K562 (cell line): ENCODE measurements around the gene ADPRHL1. TPM values are rescaled to one million over a fixed set of nuclear protein-coding genes. Genes with fewer than 3 reads are reported as not detected.
A peak's percentile ranks its signal among the peaks of the same experiment; 100 is the strongest.

Experiments used
- ARID2 ChIP-seq: fragments of 450-650 bp; IDR thresholded peaks from 2 replicates; pipeline ENCODE4 v1.6.1; 2017; ENCODE audit warnings: antibody characterized with exemption, mild to moderate bottlenecking
- CREM ChIP-seq: IDR thresholded peaks from 2 replicates; pipeline ENCODE4 v1.6.1; 2014; ENCODE audit warnings: antibody characterized with exemption, low read depth
- GTF2A2 ChIP-seq: IDR thresholded peaks from 2 replicates; pipeline ENCODE4 v1.6.1; 2016; ENCODE audit warnings: mild to moderate bottlenecking, missing genetic modification characterization, missing compliant biosample characterization
- HDAC2 ChIP-seq: fragments of 450-650 bp; IDR thresholded peaks from 2 replicates; pipeline ENCODE4 v1.6.1; 2016; ENCODE audit warnings: mild to moderate bottlenecking
- MAFF ChIP-seq: IDR thresholded peaks from 2 replicates; pipeline ENCODE4 v1.6.1; 2012; ENCODE audit warnings: low read length, improper control_type of control experiment
- MCM2 ChIP-seq: fragments of 450-650 bp; IDR thresholded peaks from 2 replicates; pipeline ENCODE4 v1.6.1; 2017; ENCODE audit warnings: low read depth, mild to moderate bottlenecking
- MECOM ChIP-seq: fragments of 250-450 bp; sonication (Bioruptor Pico); IDR thresholded peaks from 2 replicates; pipeline ENCODE4 v1.8.0; 2022; ENCODE audit warnings: inconsistent platforms
- MED1 ChIP-seq: sonication (generic); formaldehyde crosslinking; IDR thresholded peaks from 2 replicates; pipeline ENCODE4 v1.8.1; 2023; ENCODE audit warnings: missing genetic modification reagents, borderline replicate concordance
- PCBP2 ChIP-seq: fragments of 200-400 bp; formaldehyde crosslinking; IDR thresholded peaks from 2 replicates; pipeline ENCODE4 v1.6.1; 2018; ENCODE audit warnings: low read length, low read depth, mild to moderate bottlenecking, moderate library complexity; ENCODE audit not compliant: poor library complexity, severe bottlenecking
- PTBP1 ChIP-seq: fragments of 200-400 bp; formaldehyde crosslinking; IDR thresholded peaks from 2 replicates; pipeline ENCODE4 v1.6.1; 2017; ENCODE audit warnings: low read depth, low read length
- RHOXF2B ChIP-seq: fragments of 250-450 bp; sonication (Bioruptor Pico); conservative IDR thresholded peaks from 2 replicates; pipeline ENCODE4 v1.5.1; 2021
- TGIF2 ChIP-seq: sonication (generic); formaldehyde crosslinking; IDR thresholded peaks from 2 replicates; pipeline ENCODE4 v1.8.1; 2022; ENCODE audit warnings: mild to moderate bottlenecking, missing genetic modification reagents, moderate library complexity
- U2AF1 ChIP-seq: fragments of 200-400 bp; formaldehyde crosslinking; optimal IDR thresholded peaks from 2 replicates; pipeline ENCODE3; 2017; ENCODE audit warnings: mild to moderate bottlenecking, low read depth, low read length, moderate library complexity
- ZBTB7A ChIP-seq: IDR thresholded peaks from 2 replicates; pipeline ENCODE4 v1.6.1; 2011; ENCODE audit warnings: low read depth, mild to moderate bottlenecking, low read length, moderate library complexity, borderline replicate concordance; ENCODE audit not compliant: control insufficient read depth
- ZNF197 ChIP-seq: fragments of 200-800 bp; sonication (Bioruptor generic); IDR thresholded peaks from 2 replicates; pipeline ENCODE4 v1.6.1; 2016; ENCODE audit warnings: low read depth, missing genetic modification characterization, missing compliant biosample characterization
- ZZZ3 ChIP-seq: fragments of 450-650 bp; IDR thresholded peaks from 2 replicates; pipeline ENCODE4 v1.6.1; 2016; ENCODE audit warnings: antibody characterized with exemption, mild to moderate bottlenecking, moderate library complexity
- polyA plus RNA-seq, 8 experiments: library from polyadenylated mRNA; depleted of rRNA in 4 of 8; stranded (reverse) in 5 of 8; unstranded in 3 of 8; fragments of >200 nt; fragmentation: Nextera tagmentation in 2 of 8; fragmentation: Illumina TruSeq in 1 of 8; extraction: Ambion mirVana in 2 of 8; extraction: Trizol in 1 of 8; gene quantifications; 2 replicates each; pipeline versions ENCODE4 v1.2.1 to v1.2.3, GENCODE V29; 2011 to 2014; ENCODE audit warnings: inconsistent platforms in 1 of 8, missing spikeins in 1 of 8
- total RNA-seq, 7 experiments: library from RNA; depleted of rRNA in 6 of 7; stranded (reverse); fragments of >200 nt in 6 of 7; fragmentation: Illumina TruSeq in 2 of 7; extraction: Trizol in 2 of 7; gene quantifications; 2 replicates each; pipeline versions ENCODE4 v1.2.1 to v1.2.3, GENCODE V29; 2011 to 2021; ENCODE audit warnings: low replicate concordance in 1 of 7
- TF ChIP-seq, protein P1 (sequence below), 3 experiments: fragments of 200-800 bp in 1 of 3; fragments of 250-450 bp in 1 of 3; fragments of 450-650 bp in 1 of 3; sonication (Bioruptor Pico) in 1 of 3; sonication (Bioruptor generic) in 1 of 3; formaldehyde crosslinking in 1 of 3; IDR thresholded peaks; 2 replicates each; pipeline versions ENCODE4 v1.6.1 to v1.8.0; 2016 to 2022; ENCODE audit warnings: mild to moderate bottlenecking in 2 of 3, missing genetic modification characterization in 2 of 3, missing compliant biosample characterization in 1 of 3, moderate library complexity in 1 of 3
- TF ChIP-seq, protein P2 (sequence below): sonication (generic); formaldehyde crosslinking; IDR thresholded peaks from 2 replicates; pipeline ENCODE4 v1.8.1; 2022; ENCODE audit warnings: missing genetic modification reagents
- TF ChIP-seq, protein P3 (sequence below), 2 experiments: fragments of 450-650 bp in 1 of 2; IDR thresholded peaks; 2 replicates each; pipeline ENCODE4 v1.6.1; 2011 to 2017; ENCODE audit warnings: low read depth in 2 of 2, antibody characterized with exemption in 1 of 2, borderline replicate concordance in 1 of 2, low read length in 1 of 2, mild to moderate bottlenecking in 1 of 2, mixed read lengths in 1 of 2; ENCODE audit not compliant: control insufficient read depth in 1 of 2

Gene ADPRHL1
- total and polyA plus RNA-seq, 9 of the 15 experiments (the other 6 are each of a cell fraction or from before 2014, with no cell fraction given): 0.06 to 0.76 (median 0.37) TPM; not detected in 1

DNA sequence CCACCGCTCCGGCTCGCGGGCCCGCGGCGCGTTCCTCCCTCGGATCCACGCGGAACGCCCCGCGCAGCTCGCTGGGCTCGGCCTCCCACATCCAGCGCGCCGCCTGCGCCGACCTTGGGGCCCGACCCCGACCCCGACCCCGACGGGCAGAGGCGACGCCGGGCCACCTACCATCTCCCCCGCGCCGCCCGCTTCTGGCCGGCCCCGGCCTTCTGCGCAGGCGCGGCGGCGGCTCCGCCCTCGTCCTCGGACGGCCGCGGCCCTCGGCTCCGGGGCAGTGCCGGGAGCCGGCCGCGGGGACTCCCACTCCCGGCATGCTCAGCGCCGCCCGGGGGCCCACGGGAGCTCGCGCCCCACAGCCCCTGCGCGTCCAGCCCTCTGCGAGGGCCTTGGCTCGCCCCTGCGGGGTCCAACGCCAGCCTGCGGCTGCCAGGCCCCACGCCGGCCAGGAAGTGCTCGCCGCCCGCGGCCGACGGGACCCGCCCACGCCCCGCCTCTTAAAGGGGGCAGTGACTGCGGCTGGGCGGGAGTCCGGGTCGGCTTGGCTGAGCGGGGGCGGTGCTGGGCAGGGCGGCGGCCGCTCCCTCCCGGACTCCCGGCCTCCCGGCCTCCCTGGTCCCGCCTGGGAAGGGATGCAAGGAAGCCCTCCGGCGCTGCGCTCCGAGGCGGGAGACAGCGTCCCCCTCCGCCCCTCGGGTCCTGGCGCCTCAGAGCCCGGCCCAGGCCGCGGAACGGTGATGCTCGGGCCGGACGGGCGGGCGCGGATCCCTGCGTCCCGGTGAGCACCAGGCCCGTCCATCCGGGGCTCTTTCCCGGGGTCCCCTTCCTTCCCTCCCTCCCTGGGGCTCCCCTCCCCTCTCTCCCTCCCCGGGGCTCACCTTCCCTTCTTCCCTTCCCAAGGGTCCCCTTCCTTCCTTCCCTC, 37.5 kb upstream of the ADPRHL1 start, which contains the start of gene DCUN1D2 (continued):
- TF ChIP-seq, protein P1, sequence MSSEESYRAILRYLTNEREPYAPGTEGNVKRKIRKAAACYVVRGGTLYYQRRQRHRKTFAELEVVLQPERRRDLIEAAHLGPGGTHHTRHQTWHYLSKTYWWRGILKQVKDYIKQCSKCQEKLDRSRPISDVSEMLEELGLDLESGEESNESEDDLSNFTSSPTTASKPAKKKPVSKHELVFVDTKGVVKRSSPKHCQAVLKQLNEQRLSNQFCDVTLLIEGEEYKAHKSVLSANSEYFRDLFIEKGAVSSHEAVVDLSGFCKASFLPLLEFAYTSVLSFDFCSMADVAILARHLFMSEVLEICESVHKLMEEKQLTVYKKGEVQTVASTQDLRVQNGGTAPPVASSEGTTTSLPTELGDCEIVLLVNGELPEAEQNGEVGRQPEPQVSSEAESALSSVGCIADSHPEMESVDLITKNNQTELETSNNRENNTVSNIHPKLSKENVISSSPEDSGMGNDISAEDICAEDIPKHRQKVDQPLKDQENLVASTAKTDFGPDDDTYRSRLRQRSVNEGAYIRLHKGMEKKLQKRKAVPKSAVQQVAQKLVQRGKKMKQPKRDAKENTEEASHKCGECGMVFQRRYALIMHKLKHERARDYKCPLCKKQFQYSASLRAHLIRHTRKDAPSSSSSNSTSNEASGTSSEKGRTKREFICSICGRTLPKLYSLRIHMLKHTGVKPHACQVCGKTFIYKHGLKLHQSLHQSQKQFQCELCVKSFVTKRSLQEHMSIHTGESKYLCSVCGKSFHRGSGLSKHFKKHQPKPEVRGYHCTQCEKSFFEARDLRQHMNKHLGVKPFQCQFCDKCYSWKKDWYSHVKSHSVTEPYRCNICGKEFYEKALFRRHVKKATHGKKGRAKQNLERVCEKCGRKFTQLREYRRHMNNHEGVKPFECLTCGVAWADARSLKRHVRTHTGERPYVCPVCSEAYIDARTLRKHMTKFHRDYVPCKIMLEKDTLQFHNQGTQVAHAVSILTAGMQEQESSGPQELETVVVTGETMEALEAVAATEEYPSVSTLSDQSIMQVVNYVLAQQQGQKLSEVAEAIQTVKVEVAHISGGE (CRISPR knock-in tag; IDR thresholded peaks at IDR 0.05): peak in 2 of 3 experiments; percentile 31 to 72; a peak in 1 of 6 replicates
- no peak for TF ChIP-seq U2AF1
- no peak for TF ChIP-seq MAFF
- TF ChIP-seq CREM: peak; percentile 5; the same call in 1 of the 2 replicates
- no peak for TF ChIP-seq MED1
- no peak for TF ChIP-seq MCM2
- no peak for TF ChIP-seq HDAC2
- TF ChIP-seq GTF2A2: no peak
- TF ChIP-seq ZNF197 (CRISPR knock-in tag): 0 out of 2 replicates have a peak, but pooled peaks have one; percentile 53
- no peak for TF ChIP-seq TGIF2 (CRISPR knock-in tag)
- TF ChIP-seq, protein P2, sequence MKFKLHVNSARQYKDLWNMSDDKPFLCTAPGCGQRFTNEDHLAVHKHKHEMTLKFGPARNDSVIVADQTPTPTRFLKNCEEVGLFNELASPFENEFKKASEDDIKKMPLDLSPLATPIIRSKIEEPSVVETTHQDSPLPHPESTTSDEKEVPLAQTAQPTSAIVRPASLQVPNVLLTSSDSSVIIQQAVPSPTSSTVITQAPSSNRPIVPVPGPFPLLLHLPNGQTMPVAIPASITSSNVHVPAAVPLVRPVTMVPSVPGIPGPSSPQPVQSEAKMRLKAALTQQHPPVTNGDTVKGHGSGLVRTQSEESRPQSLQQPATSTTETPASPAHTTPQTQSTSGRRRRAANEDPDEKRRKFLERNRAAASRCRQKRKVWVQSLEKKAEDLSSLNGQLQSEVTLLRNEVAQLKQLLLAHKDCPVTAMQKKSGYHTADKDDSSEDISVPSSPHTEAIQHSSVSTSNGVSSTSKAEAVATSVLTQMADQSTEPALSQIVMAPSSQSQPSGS (CRISPR knock-in tag): no peak
- no peak for TF ChIP-seq MECOM (CRISPR knock-in tag)
- TF ChIP-seq, protein P3, sequence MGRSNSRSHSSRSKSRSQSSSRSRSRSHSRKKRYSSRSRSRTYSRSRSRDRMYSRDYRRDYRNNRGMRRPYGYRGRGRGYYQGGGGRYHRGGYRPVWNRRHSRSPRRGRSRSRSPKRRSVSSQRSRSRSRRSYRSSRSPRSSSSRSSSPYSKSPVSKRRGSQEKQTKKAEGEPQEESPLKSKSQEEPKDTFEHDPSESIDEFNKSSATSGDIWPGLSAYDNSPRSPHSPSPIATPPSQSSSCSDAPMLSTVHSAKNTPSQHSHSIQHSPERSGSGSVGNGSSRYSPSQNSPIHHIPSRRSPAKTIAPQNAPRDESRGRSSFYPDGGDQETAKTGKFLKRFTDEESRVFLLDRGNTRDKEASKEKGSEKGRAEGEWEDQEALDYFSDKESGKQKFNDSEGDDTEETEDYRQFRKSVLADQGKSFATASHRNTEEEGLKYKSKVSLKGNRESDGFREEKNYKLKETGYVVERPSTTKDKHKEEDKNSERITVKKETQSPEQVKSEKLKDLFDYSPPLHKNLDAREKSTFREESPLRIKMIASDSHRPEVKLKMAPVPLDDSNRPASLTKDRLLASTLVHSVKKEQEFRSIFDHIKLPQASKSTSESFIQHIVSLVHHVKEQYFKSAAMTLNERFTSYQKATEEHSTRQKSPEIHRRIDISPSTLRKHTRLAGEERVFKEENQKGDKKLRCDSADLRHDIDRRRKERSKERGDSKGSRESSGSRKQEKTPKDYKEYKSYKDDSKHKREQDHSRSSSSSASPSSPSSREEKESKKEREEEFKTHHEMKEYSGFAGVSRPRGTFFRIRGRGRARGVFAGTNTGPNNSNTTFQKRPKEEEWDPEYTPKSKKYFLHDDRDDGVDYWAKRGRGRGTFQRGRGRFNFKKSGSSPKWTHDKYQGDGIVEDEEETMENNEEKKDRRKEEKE (IDR thresholded peaks at IDR 0.05; ENCODE audit: borderline replicate concordance in 1 of 2, control insufficient read depth in 1 of 2, low read depth in 2 of 2, low read length in 1 of 2): peak in 1 of 2 experiments; percentile 80; a peak in 1 of 4 replicates
- no peak for TF ChIP-seq ZZZ3
- TF ChIP-seq PTBP1: no peak
- TF ChIP-seq RHOXF2B (CRISPR knock-in tag): no peak
- no peak for TF ChIP-seq PCBP2
- TF ChIP-seq ZBTB7A: peak; percentile 88; the same call in 1 of the 2 replicates
- TF ChIP-seq ARID2: no peak
